T1000 (cell line): Measurements from ENCODE around the gene CHRFAM7A.
"Not testable (repeated sequence)": the region's sequence is repeated elsewhere in the genome, so short reads cannot be mapped to it uniquely, and the experiment has no call there.

Source experiments
- DNase-seq: peaks from one replicate; lab custom pipeline; 2025; ENCODE audit warnings: mixed read lengths; lab: John Stamatoyannopoulos, UW

CHRFAM7A gene

DNA sequence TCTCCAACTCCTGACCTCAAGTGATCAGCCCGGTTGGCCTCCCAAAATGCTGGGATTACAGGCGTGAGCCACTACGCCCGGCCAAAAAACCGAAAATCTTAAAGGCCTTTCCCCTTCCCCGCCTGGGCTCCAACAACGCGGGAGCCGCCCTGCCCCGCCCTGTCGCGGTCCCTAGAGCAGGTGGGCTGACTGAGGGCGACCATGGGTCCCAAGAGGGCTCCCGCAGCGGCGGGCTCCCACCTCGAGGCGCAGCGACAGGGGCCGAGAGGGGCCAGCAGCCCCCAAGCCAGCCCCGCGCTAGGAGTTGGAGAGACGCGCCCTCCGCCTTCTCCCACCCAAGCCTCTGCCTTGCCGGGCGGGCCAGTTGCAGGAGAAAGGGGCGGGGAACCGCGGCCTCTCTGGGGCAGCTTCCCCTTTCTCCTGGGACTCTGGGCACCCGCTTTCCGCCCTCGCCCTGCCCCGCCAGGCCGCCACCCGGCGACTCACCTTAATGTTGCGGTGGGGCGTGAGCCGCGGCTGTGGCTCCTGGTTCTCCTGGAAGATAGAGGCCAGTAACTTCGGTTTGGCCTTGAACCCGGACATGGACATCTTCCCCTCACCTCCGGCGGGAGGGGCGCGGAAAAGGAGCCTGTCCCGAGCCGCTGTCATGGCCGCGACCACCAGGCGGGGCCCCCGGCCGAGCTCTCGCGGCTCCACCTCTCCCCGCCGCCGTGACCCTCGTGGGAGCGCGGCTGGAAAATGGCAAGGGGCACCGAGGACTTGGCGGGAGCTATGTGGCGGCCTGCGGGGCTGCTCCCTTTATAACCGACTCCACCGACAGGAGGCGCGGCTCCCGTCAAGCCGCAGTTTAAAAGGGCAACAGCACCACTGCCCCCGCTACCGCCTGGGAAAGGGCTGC is at the start of gene CHRFAM7A:
Gene CHRFAM7A, minus strand, starts transcription at position 775 of the 898 bp plus-strand sequence. CDS start 10,189 bp downstream, outside the sequence.
- DNase-seq = not testable (repeated sequence)

DNA sequence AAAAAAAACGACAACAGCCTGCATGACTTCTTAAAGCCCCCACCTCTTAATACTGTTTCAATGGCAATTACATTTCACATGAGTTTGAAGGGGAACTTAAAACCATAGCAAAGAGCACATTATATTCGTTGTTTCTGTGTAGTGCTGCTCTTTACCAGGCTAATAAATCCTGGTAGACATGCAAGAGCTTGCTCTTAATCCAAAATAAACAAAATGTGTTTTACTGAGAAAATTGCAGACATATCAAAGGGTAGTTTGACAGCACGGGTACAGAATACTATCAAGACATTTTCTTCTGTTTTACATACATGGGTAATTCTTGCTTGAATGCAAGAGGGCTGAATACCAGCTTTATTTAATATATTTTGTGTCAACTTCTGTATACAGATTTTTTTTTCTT is 45.0 kb upstream of the CHRFAM7A start:
- not testable (repeated sequence) for DNase-seq

DNA sequence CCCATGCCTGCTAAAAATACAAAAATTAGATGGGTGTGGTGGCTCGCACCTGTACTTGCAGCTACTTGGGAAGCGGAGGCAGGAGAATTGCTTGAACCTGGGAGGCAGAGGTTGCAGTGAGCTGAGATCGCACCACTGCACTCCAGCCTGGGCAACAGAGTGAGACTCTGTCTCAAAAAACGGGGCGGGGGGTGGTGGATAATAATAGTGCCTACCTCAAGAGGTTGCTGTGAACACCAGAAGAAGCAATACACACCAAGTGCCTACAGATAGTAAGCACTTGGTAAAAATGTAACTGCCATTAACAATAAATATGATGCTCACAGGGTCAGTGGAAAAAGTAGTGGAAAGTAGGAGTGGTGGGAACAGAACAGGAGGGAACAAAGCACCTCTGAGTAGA is 42.5 kb upstream of the CHRFAM7A start:
- DNase-seq = not testable (repeated sequence)

- DNase-seq = not testable (repeated sequence)
These were observed 27.4 kb upstream of the CHRFAM7A start for GRCh38 chr15:30420723-30421122.

DNA sequence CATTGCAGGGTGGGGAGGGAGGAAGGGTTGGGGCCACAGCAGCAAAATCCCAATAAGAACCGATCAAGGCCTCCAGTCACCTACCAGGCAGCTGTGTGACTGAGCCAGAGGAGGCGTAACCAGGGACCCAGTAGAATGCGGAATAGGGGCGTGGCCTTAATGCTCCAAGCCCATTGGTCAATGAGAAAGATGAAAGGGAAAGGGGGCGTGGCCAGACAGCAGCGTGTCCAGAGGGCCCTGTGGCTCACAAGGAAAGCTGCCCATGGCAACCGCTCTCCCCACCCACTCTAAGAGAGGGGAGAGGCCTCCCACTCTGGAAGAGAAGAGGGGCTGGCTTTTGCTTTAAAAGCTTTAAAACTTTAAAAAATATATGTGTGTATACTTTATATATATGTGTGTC is 20.8 kb upstream of the CHRFAM7A start, which contains the start of gene GOLGA8R:
Gene GOLGA8R, minus strand, starts transcription at position 101 of the 400 bp plus-strand sequence. Its CDS starts 98 bp downstream, at position 3.
- not testable (repeated sequence) for DNase-seq

- DNase-seq = not testable (repeated sequence)
These were observed 14.3 kb upstream of the CHRFAM7A start for GRCh38 chr15:30407636-30408035.

DNA sequence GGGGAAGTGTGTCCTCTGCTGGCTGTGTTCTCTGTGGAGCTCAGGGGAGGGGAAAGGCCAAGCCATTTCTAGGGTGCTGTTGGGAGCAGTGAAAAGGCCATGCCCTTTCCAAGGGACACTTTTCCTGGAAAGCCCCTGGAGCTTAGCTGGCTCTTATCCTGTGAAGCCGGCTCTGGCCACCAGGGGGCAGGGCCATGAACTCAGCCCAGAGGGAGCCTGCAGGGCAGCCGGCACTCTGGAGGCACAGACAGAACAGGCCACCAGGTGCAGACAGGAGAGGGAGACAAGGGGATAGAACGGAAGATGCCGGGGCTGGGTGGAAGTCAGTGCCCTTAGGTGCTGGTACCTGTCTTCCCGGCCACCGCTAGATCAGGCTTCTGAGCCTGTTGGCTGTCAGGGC is 5.6 kb upstream of the CHRFAM7A start:
- not testable (repeated sequence) for DNase-seq

DNA sequence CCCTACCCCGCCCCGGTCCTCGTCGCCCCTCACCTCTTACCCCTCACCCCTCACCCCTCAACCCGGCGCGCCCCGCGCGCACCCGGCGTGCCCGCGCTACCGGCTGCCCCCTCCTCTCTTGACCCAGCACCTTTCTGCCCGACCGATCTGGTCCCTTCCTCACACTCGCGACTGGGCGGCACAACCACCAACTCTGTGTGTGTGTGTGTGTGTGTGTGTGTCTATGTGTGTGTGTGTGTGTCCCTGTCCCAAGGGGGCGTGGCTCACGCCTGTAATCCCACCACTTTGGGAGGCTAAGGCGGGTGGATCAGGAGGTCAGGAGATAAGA is 288 bp upstream of the CHRFAM7A start:
- not testable (repeated sequence) for DNase-seq

GRCh38 chr15:30386318-30386887 is 6.9 kb downstream of the CHRFAM7A start:
- DNase-seq = not testable (repeated sequence)

DNA sequence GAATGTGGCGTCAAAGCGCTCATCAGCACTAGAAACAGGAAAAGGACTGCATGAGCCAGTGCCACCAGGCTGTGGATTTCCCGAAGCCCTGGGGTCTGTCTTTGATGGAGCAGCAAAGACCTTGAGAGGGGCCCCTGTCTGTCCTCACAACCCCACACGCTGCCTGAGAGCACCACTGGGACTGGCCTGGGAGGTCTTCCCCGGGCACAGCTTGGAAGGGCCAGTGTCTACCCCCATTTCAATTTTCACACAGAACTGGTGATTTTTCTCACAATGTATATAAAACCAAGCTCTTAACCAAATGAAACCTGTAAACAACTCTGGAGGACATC is 16.3 kb downstream of the CHRFAM7A start:
- not testable (repeated sequence) for DNase-seq

GRCh38 chr15:30376375-30377081 is 16.8 kb downstream of the CHRFAM7A start:
- not testable (repeated sequence) for DNase-seq

DNA sequence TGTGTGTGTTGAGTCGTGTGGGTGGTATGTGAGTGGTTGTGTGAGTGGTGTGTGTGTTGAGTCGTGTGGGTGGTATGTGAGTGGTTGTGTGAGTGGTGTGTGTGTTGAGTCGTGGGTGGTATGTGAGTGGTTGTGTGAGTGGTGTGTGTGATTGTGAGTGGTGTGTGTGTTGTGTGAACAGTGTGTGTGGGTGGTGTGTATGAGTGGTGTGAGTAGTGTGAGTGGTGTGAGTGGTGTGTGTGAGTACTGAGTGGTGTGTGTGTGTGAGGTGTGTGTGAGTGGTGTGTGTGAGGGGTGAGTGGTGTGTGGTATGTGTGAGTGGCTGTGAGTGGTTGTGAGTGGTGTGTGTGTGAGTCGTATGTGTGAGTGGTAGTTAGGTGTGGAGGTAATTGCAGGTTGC is 17.5 kb downstream of the CHRFAM7A start:
- DNase-seq = not testable (repeated sequence)

DNA sequence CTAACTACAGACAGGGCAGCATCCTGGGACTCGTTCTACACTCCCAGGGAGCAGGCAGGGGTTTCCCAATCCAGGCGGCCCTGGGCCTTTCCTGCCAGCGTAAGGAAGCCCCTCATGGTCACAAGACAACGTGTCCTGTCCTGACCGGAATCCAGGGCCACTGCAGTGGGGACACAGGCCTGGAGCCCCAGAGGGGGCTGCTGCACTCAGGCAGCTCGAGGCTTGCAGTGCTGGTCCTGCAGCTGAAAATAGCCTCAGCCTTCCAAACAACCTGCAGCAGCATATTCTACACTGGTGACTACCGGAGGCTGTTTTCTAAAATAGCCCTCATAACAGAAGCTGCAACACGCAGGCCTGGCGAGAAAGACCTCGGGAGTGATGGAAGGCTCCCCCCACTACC is 18.5 kb downstream of the CHRFAM7A start:
- not testable (repeated sequence) for DNase-seq

DNA sequence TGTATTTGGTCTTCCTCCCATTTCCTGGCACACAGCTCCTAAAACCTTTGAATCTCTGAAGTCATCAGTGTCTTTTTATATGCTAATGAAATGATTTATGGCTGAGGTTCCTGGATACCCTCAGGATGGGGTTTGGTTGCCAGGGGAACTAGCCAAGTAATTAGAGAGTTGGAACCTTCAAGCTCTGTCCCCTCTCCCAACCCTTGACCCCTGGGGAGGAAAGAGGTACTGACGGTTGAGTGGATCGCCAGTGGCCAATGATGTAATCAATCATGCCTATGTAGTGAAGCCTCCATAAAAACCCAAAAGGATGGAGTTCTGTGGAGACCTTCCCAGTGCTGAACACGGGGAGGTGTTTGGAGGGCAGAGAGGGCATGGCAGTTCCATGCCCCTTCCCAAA is 25.1 kb downstream of the CHRFAM7A start:
- not testable (repeated sequence) for DNase-seq

GRCh38 chr15:30367246-30367645 is 26.1 kb downstream of the CHRFAM7A start:
- DNase-seq = not testable (repeated sequence)

GRCh38 chr15:30361404-30361803 is 31.9 kb downstream of the CHRFAM7A start:
- DNase-seq = not testable (repeated sequence)

DNA sequence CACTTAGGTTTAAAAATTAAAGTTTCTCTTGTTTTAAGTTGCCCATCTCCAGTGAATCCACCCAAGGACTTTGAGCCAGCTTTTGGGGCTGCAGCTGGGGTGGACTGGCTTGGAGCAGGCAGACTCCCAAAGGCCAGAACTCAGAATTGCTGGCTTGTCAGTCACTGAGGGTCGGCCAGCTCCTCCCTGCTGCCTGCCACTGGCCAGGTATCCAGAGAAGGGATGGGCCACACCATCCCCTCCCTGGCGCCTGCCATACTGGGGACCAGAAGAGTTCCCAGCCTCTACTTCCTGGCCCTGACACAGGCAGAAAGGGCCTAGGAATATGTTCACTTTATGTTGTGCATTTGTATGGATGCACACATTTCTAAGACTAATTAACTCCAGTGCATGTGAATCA is 32.4 kb downstream of the CHRFAM7A start:
- DNase-seq = not testable (repeated sequence)

- DNase-seq = not testable (repeated sequence)
These were observed 38.3 kb downstream of the CHRFAM7A start for GRCh38 chr15:30355043-30355442.

GRCh38 chr15:30349803-30350202 is 43.5 kb downstream of the CHRFAM7A start:
- not testable (repeated sequence) for DNase-seq

DNA sequence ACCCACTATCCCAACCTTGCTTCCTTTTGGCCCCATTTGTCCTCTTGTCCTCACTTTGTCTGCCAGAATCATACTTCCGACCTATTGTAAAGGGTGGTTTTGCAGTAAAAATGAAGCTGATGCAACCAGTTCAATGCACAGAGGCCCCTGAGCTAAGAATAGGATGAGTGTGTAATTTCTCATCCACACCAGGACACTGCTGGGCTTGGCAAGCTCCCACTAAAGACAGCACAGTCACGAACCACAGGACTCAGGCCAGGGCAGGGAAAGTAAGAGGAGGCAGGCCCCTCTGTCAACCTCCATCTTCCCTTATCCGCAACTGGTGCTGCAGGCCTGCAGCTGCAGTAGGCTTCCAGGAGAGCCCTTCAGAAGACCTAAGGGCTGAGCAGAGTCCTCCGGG is 56.8 kb downstream of the CHRFAM7A start:
- not testable (repeated sequence) for DNase-seq

DNA sequence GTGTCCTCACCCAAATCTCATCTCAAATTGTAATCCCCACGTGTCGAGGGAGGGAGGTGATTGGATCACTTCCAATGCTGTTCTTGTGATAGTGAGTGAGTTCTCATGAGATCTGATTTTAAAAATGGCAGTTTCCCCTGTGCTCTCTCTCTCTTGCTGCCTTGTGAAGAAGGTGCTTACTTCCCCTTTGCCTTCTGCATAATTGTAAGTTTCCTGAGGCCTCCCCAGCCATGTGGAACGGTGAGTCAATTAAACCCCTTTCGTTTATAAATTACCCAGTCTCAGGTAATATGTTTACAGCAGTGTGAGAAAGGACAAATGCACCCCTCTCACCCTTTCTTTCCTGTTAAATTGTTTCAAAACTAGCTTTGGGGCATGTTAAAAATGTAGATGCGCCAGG is 59.2 kb downstream of the CHRFAM7A start:
- DNase-seq = not testable (repeated sequence)

DNA sequence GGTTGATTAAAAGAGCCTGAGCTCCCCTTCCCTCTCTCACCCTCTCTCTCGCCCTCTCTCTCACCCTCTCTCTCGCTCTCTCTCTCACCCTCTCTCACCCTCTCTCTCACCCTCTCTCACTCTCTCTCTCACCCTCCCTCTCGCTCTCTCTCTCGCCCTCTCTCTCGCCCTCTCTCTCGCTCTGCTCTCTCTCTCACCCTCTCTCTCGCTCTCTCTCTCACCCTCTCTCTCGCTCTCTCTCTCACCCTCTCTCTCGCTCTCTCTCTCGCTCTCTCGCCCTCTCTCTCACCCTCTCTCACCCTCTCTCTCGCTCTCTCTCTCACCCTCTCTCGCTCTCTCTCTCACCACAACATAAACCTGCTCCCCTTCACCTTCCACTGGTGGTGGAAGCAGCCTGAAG is 67.2 kb downstream of the CHRFAM7A start:
- DNase-seq = not testable (repeated sequence)
